ENCODE data around the gene ANKS1B.

- no peak for TF ChIP-seq EP300 (IDR thresholded peaks at IDR 0.05; ENCODE audit: borderline replicate concordance)
- no peak for TF ChIP-seq MAX (IDR thresholded peaks at IDR 0.05)
- TF ChIP-seq REST (IDR thresholded peaks at IDR 0.05; ENCODE audit: low read depth) = no peak
Measured at GRCh38 chr12:99257672-99258071, 727.1 kb downstream of the ANKS1B start.
